ENCODE measurements around the gene MGAT4A.

Gene MGAT4A

GRCh38 chr2:98731041-98731893 is at the start of gene MGAT4A:
Gene MGAT4A, minus strand, starts transcription at chr2:98731132. Its CDS starts 4,800 bp downstream, at chr2:98726332.
- peak; percentile 32 for DNase-seq

- no peak for DNase-seq
Measured at GRCh38 chr2:98778741-98779483, 48.0 kb upstream of the MGAT4A start.

DNA sequence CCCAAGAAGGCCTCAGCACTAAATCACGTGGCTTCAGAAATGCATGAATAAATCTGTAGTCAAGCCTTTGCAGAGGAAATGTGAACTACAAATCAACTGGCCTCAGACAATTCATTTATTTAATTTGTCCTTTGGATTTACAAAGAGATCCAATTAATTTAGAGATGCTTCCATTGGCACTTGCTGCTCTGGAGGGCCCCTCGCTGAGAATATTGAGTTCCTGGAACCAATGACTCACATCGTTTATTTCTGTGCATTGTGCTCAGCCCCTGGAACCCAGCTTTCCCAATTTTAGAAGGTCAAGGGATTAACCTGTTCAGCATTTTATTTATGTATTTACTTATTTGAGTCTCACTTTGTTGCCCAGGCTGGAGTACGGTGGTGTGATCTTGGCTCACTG is 47.2 kb upstream of the MGAT4A start:
- DNase-seq = no peak

- DNase-seq = no peak
Measured at GRCh38 chr2:98777710-98778109, 46.8 kb upstream of the MGAT4A start.

DNA sequence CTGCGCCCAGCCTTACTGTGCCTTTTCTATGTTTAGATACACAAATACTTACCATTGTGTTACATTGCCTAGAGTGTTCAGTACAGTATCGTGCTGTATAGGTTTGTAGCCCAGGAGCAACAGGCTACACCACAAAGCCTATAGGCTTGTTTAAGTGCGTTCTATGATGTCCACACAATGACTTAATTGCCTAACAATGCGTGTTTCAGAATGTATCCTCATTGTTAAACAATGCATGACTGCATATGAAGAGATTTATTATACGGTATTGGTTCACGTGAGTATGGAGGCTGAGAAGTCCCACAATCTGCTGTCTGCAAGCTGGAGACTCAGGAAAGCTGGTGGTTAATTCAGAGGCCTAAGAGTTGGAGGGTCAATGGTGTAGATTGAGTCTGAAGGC is 46.1 kb upstream of the MGAT4A start:
- no peak for DNase-seq

- no peak for DNase-seq
Measured at GRCh38 chr2:98776136-98776535, 45.2 kb upstream of the MGAT4A start.

- peak; percentile 94 for DNase-seq
Measured at GRCh38 chr2:98775146-98775986, 44.4 kb upstream of the MGAT4A start.

- DNase-seq = no peak
Measured at GRCh38 chr2:98773907-98774306, 43.0 kb upstream of the MGAT4A start.

DNA sequence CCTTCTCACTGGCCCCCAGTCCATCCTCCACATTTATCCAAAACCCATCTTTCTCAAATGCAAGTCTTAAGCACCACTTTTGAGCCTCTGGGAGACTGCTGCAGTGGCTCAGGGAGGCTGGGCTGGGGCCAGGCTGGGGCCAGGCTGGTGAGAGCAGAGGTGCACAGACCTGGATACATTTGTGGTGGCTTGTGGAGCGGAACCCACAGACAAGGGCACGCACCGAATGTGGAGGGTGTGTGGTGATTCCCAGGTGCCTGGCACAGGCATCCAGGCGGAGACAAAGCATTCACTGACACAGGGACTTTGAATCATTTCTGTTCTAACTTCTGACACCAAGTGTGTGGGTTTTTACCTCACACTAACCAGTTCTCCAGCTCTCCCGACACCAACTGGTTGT is 42.2 kb upstream of the MGAT4A start:
- no peak for DNase-seq

DNA sequence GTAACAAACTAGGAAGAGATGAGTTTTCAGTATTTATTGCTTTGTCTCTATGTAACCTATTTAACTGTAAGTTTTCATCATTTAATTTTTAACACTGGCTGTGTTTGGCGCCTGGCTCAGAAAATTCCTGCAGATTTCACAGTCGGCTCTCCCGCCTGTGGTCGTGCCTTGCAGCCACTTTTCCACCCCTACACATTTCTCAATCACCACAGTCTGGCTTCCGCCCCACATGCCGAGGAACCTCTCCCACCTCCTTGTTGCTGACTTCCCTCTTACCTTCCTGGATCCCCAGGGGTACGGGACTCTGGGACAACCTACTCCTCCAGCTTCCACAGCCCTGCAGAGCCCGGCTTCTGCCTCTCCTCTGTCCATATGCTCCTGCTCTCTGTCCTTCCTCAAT is 41.6 kb upstream of the MGAT4A start:
- DNase-seq = no peak

- DNase-seq = no peak
Measured at GRCh38 chr2:98771721-98772524, 41.0 kb upstream of the MGAT4A start.

- no peak for DNase-seq
Measured at GRCh38 chr2:98771264-98771663, 40.3 kb upstream of the MGAT4A start.

DNA sequence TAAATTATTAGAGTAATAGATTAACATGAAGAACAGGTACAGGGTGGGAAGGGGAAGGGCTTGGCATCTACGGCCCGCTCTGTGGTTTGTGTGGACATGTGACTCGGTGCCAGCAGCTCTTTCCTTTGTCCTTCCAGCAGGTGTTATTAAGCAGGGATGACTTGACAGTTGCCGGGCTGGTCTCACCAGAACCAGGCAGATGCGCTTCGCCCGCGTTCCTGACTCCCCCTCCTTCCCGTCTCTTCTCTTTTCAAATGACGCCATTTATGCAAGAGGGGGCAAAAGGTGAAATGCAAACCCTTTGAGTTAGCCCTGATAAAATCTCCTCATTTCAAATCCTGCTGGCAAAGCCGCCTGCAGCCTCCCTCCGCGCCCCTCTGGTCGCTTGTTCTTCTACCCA is 38.9 kb upstream of the MGAT4A start:
- peak; percentile 89 for DNase-seq

DNA sequence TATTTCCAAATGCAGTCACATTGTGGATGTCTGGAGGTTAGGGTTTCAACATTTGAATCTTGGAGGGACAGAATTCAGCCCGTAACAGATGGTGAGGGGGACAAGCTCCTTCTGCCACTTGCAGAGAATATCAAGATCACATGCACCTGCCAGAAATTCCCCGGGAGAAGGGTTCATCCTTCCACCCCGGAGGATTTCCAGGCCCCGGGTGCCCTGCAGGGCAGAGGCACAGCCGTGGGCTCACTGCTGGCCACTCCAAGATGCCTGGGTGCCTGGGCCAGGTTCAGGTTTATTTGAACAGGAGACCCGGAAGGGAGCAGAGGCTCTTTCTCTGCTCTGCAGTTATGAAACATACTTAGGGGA is 38.2 kb upstream of the MGAT4A start:
- DNase-seq = peak; percentile 44

DNA sequence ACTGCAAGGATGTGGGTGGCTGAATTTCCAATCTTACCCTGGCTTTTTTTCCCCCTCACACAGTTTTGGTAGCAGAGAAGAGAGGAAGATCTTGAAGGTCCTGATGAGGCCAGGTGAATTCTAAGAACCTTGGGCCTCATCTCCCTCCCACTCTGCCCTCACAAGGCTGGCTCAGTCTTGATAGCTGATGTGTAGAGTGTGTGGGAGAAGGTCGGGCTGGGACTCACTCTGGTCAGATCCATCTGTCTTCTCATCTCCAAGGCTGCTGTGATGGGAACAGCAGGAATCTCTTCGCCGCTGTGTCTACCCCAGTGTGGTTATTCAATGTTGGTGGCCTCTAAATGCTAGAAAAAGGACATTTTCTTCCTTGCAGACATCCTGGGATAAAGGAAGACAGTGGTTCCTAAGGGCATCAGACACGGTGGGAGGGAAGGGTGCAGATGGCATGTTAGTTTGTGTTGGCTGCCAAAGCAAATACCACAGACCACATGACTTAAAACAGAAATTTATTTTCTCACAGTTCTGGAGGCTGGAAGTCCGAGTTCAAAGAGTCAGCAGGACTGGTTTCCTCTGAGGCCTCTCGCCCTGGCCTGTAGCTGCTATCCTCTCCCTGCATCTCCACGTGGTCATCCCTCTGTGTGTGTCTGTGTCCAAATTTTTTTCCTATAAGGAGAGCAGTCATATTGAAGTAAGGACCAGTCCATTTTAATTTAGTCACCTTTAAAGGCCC is 37.6 kb upstream of the MGAT4A start:
- peak; percentile 44 for DNase-seq

- no peak for DNase-seq
Measured at GRCh38 chr2:98764499-98764898, 33.6 kb upstream of the MGAT4A start.

GRCh38 chr2:98763209-98763951 is 32.4 kb upstream of the MGAT4A start:
- DNase-seq = no peak

GRCh38 chr2:98761909-98762308 is 31.0 kb upstream of the MGAT4A start:
- no peak for DNase-seq

DNA sequence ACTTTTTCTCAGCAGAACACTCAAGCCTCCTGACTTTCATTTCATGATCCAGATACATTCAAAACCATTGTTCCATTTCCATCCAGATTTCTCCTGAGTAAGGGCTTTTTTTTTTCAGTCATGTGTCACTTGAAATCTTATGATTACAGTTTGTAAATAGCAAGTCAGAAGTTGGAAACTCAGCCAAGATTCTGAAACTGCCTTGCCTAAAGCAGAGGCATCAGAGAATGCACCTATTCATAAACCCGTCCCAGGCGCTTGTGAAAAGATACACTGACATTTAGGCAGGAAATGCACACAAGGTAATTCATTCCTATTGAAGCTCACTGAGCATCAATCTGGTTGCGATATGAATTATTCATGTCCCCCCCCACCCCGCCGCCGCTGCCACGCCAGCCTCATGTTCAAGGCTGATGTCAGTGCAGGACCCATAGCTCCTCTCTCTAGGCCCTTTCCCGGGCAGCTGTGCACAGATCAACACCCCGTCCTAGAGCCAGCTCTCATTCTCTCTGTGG is 30.4 kb upstream of the MGAT4A start:
- DNase-seq = no peak

DNA sequence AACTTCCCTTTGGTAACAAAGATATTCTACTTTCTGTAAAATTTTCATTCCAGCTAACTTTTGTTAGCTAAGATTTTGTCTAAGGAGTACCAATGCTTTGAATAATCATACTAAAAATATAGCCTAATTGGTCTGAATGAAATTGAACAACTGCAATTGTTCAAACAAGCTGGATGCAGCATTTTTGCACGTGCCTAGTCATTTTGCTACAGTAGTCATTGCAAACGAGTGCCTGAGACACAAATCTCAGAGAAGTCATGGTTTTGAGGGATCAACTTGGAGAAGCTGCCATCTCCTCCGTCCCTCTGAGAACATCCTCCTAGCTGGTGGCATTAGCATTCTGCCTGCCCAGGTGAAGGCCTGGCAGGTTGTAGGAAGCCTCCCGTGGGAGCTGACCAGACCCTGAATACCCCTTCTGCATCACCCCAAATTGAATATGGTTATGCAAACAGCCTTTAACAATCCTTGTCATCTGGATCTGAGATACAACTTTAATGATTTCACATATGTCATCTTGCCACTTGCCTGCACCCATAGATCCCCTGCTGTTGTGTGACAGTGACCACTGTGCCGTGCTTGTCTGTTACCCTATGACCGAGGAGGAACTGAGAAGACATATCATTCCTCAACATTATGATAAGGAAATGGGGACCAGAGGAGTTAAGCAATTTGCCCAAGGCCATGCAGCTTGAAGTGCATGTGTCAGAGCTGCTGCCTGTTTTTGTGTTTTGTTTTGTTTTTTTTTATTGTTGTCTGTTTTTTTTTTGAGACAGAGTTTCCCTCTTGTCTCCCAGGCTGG is 29.1 kb upstream of the MGAT4A start:
- no peak for DNase-seq
